ENCODE measurements around the gene ACAA1.

ACAA1 gene

GRCh38 chr3:38154033-38154494, 17.1 kb upstream of the ACAA1 start:
- no peak for DNase-seq (ENCODE audit: low spot score)
- in situ Hi-C loops (cut with MboI; ENCODE audit: low pct_unique_long_range_greater_than_20kb, low sequenced_read_pairs, unreplicated experiment): no loop called here

DNA sequence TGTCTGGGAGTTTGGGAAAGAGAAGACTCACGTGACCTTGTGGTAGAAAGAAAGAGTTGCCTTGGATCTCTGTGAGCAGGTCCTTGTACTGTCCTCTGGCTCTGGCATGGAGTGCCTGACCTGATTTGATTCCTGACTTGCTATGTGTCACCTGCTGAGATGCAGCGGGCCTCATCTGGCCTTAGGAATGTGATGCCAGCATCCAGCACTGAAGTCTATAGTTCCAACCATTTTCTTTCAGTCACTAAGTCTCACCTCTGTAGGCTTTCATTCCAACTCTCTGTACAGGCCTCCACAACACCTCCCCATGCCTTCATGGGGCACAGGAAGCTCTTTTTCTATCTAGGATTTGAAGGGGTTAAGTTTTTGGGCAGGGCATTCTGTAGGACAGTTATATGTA, 16.3 kb upstream of the ACAA1 start:
- TF ChIP-seq, protein P1, sequence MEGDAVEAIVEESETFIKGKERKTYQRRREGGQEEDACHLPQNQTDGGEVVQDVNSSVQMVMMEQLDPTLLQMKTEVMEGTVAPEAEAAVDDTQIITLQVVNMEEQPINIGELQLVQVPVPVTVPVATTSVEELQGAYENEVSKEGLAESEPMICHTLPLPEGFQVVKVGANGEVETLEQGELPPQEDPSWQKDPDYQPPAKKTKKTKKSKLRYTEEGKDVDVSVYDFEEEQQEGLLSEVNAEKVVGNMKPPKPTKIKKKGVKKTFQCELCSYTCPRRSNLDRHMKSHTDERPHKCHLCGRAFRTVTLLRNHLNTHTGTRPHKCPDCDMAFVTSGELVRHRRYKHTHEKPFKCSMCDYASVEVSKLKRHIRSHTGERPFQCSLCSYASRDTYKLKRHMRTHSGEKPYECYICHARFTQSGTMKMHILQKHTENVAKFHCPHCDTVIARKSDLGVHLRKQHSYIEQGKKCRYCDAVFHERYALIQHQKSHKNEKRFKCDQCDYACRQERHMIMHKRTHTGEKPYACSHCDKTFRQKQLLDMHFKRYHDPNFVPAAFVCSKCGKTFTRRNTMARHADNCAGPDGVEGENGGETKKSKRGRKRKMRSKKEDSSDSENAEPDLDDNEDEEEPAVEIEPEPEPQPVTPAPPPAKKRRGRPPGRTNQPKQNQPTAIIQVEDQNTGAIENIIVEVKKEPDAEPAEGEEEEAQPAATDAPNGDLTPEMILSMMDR (IDR thresholded peaks at IDR 0.05; ENCODE audit: extremely low read depth, insufficient read depth, missing control alignments): no peak
- in situ Hi-C loops (cut with MboI; ENCODE audit: low pct_unique_long_range_greater_than_20kb, low sequenced_read_pairs, unreplicated experiment): no loop called here
- DNase-seq (ENCODE audit: low spot score): no peak

More at GRCh38 chr3:38154033-38154494, 17.1 kb upstream of the ACAA1 start:
- TF ChIP-seq, protein P1 (IDR thresholded peaks at IDR 0.05; ENCODE audit: extremely low read depth, insufficient read depth, missing control alignments): no peak

DNA sequence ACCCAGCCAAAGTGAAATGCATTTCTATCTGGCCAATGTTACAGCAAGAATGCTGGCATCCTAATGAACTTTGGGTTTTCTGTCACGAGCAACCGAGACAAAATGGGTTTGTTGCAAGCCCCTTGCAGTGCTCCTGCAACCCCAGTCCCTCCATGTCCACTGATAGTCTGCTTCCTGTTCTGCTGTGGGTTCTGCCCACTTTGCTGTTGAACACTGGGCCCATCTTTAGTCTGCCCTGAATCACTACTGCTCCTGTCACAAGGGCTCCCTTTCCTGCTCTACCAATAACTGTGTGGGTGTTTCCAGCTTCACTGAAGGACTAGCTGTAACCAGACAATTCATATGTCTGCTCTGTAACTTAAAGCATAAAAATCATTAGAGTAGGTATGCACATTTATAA, 15.7 kb upstream of the ACAA1 start:
- in situ Hi-C loops (cut with MboI; ENCODE audit: low pct_unique_long_range_greater_than_20kb, low sequenced_read_pairs, unreplicated experiment): no loop called here
- no peak for DNase-seq (ENCODE audit: low spot score)
- TF ChIP-seq, protein P1 (IDR thresholded peaks at IDR 0.05; ENCODE audit: extremely low read depth, insufficient read depth, missing control alignments): no peak

DNA sequence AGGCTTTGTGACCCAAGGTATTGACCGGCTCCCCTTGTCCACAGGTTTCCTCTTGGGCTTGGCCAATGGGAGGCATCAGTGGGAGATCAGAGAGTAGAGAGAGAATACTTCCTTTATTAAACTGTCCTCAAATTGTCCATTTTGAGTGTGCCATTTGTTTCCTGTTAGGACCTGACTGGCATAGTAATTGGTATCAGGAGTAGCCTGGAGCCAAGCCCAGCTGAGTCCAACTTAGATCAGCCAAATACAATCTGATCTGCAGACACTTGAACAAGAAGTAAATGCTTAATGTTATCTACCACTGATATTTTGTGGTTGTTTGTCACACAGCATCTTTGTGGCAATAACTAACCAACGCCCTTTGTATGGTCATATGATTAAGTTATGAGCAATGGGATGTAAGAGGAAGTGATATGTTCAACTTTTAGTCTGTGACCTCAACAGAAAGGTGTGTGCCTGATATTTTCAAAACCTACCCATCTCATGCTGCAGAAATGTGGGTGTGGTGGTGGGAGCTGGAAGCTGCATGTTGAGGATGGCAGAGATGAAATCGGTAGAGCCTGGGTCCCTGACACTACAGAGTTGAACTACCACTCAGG, 14.8 kb upstream of the ACAA1 start:
- in situ Hi-C loops (cut with MboI; ENCODE audit: low pct_unique_long_range_greater_than_20kb, low sequenced_read_pairs, unreplicated experiment): no loop called here
- no peak for DNase-seq (ENCODE audit: low spot score)
- TF ChIP-seq, protein P1 (IDR thresholded peaks at IDR 0.05; ENCODE audit: extremely low read depth, insufficient read depth, missing control alignments): no peak

DNA sequence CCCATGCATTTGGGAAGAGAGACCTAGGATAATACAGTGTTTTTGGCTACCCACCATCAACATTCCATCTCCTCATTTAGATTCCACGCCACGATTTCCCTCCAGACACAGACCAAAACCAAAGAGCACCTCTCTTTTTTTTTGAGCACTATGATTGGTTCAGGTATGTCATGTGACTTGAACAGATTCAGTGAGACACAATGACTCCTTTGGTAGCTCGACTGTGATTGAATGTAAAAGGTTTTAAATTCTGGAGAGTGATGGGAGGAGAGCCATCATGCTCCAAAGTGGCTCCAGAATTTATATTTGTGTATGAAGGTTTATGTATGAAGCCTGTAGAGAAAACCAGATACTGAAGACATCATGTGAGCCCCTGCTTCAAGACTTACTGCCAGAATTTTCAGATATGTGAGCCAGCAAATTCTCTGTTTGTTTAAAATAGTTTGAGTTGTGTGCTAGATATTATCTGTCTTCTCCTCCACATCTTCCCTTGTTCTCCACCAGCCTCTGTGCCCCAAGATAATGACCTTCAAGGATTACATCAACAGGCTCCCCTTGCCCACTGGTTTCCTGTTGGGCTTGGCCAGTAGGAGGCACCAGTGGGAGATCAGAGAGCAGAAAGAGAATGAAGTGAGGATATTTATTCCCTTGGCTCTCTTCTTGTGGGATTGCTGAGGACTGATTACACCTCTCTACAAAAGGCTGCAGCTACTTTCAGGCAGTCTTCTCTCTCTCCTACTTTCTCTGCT, 14.0 kb upstream of the ACAA1 start:
- no peak for DNase-seq (ENCODE audit: low spot score)
- TF ChIP-seq, protein P1 (IDR thresholded peaks at IDR 0.05; ENCODE audit: extremely low read depth, insufficient read depth, missing control alignments): no peak
- in situ Hi-C loops (cut with MboI; ENCODE audit: low pct_unique_long_range_greater_than_20kb, low sequenced_read_pairs, unreplicated experiment): no loop called here

- in situ Hi-C loops (cut with MboI; ENCODE audit: low pct_unique_long_range_greater_than_20kb, low sequenced_read_pairs, unreplicated experiment): no loop called here
- DNase-seq (ENCODE audit: low spot score): no peak
- TF ChIP-seq, protein P1 (IDR thresholded peaks at IDR 0.05; ENCODE audit: extremely low read depth, insufficient read depth, missing control alignments): no peak
Measured at GRCh38 chr3:38149708-38150107, 12.8 kb upstream of the ACAA1 start.

All from GM13977 (cell line).